Measurements from ENCODE around the gene AP3D1. TPM values are rescaled to one million over a fixed set of nuclear protein-coding genes. Genes with fewer than 3 reads are reported as not detected.

AP3D1 gene
- total RNA-seq, 4 donors from 2014 or later = 71.0 to 139 (median 99.0) TPM

Other genes starting within 250 kb of the AP3D1 start
- 1 to 10 TPM; 2.1 to 3.6 (median 3.1) TPM for gene ADAT3, start 246.2 kb downstream of the AP3D1 start, total RNA-seq
- 10 to 100 TPM; 18.8 to 38.4 (median 26.7) TPM for gene SCAMP4, start 246.2 kb downstream of the AP3D1 start, total RNA-seq
- 10 to 100 TPM; 37.9 to 42.9 (median 38.1) TPM for gene CSNK1G2, start 210.4 kb downstream of the AP3D1 start, total RNA-seq
- 10 to 100 TPM; 54.6 to 82.9 (median 63.6) TPM for gene BTBD2, start 135.9 kb downstream of the AP3D1 start, total RNA-seq
- gene MKNK2, start 100.3 kb downstream of the AP3D1 start, total RNA-seq = 1,000 to 10,000 TPM; 1,858 to 2,149 (median 1,965) TPM
- gene MOB3A, start 55.2 kb downstream of the AP3D1 start, total RNA-seq = 10 to 100 TPM; 16.0 to 30.8 (median 22.2) TPM
- 1 to 10 TPM in 1 of 4 donors, under 1 TPM in 1, not detected in 2; 0.93 to 1.4 TPM for gene IZUMO4, start 54.7 kb downstream of the AP3D1 start, total RNA-seq
- 10 to 100 TPM in 3 of 4 donors, 1 to 10 TPM in 1; 9.3 to 48.5 (median 15.8) TPM for gene DOT1L, start 12.4 kb upstream of the AP3D1 start, total RNA-seq
- 10 to 100 TPM; 50.1 to 72.4 (median 61.6) TPM for gene PLEKHJ1, start 84.8 kb upstream of the AP3D1 start, total RNA-seq
- gene SF3A2, start 85.3 kb upstream of the AP3D1 start, total RNA-seq = 10 to 100 TPM; 23.9 to 29.2 (median 26.5) TPM
- 1 to 10 TPM in 2 of 4 donors, under 1 TPM in 2; 0.80 to 3.9 (median 1.2) TPM for gene AMH, start 97.8 kb upstream of the AP3D1 start, total RNA-seq
- gene JSRP1, start 104.9 kb upstream of the AP3D1 start, total RNA-seq = 100 to 1,000 TPM; 152 to 383 (median 303) TPM
- under 1 TPM in 1 of 4 donors, not detected in 3; 0.11 TPM for gene PEAK3, start 130.6 kb upstream of the AP3D1 start, total RNA-seq
- not detected for gene LINGO3, start 156.6 kb upstream of the AP3D1 start, total RNA-seq
- gene LSM7, start 177.0 kb upstream of the AP3D1 start, total RNA-seq = 100 to 1,000 TPM in 1 of 4 donors, 10 to 100 TPM in 3; 70.0 to 109 (median 77.5) TPM
- 10 to 100 TPM; 18.1 to 27.7 (median 23.2) TPM for gene SPPL2B, start 177.1 kb upstream of the AP3D1 start, total RNA-seq
- not detected for gene TMPRSS9, start 208.7 kb upstream of the AP3D1 start, total RNA-seq